Testis (tissue), 3 donors: ENCODE measurements around the gene RNF32. TPM values are rescaled to one million over a fixed set of nuclear protein-coding genes. Genes with fewer than 3 reads are reported as not detected.

Experiments
- DNase-seq: peaks from one replicate; pipeline ENCODE4 v3.0.0-alpha.2; 2019
- H3K27ac ChIP-seq, 2 donors: fragments of 200-600 bp; sonication (generic); one replicate each; pipeline ENCODE4 v1.5.1; 2019
- H3K27me3 ChIP-seq: fragments of 200-600 bp; sonication (generic); one replicate; pipeline ENCODE4 v1.5.1; 2019
- H3K36me3 ChIP-seq: fragments of 200-600 bp; sonication (generic); one replicate; pipeline ENCODE4 v1.5.1; 2017; ENCODE audit warnings: low read depth; ENCODE audit errors: missing control alignments
- H3K4me1 ChIP-seq: fragments of 200-600 bp; sonication (generic); one replicate; pipeline ENCODE4 v1.5.1; 2019
- H3K4me3 ChIP-seq, 2 donors: fragments of 200-600 bp; sonication (generic); one replicate each; pipeline ENCODE4 v1.5.1; 2017 to 2019
- H3K9me3 ChIP-seq: fragments of 200-600 bp; sonication (generic); one replicate; pipeline ENCODE4 v1.5.1; 2017
- CTCF ChIP-seq, 3 experiments: fragments of 450-650 bp in 2 of 3; fragments of 200-600 bp in 1 of 3; sonication (generic) in 1 of 3; IDR thresholded peaks; one replicate each; pipeline ENCODE4 v1.5.1; 2016 to 2019; ENCODE audit warnings: antibody characterized with exemption in 3 of 3, mild to moderate bottlenecking in 2 of 3, moderate library complexity in 1 of 3
- POLR2A ChIP-seq: fragments of 450-650 bp; IDR thresholded peaks from one replicate; pipeline ENCODE4 v1.6.1; 2017; ENCODE audit warnings: antibody characterized with exemption, mild to moderate bottlenecking, moderate library complexity
- WGBS, 2 donors: methylation state at CpG; one replicate each; pipeline ENCODE4 v1.1.5; 2018; 5-methylcytosine and 5-hydroxymethylcytosine counted together
- intact Hi-C: fragments of 100-400 bp; cut with DNase I; formaldehyde crosslinking; loops from one replicate; pipeline ENCODE4 v1.15.1; 2023; ENCODE audit warnings: low total_unique reads
- polyA plus RNA-seq: library from polyadenylated mRNA; stranded (reverse); fragments of 350-450 nt; fragmentation: Illumina TruSeq; extraction: RNeasy Lipid Tissue Mini Kit (QIAGEN cat#74804); gene quantifications from one replicate; pipeline ENCODE4 v1.2.3, GENCODE V29; 2014; ENCODE audit warnings: low read depth, low replicate concordance; ENCODE audit not compliant: insufficient read depth
- total RNA-seq, 2 donors: library from RNA; depleted of rRNA; stranded (reverse); fragments of >200 nt; gene quantifications; one replicate each; pipeline ENCODE4 v1.2.3, GENCODE V29; 2016

The RNF32 gene
- total and polyA plus RNA-seq, 3 donors from 2014 or later: 45.7 to 159 (median 63.8) TPM

- 78 to 85% methylated on average over 6 of the region's 6 CpGs for WGBS, 2 donors
- no peaks in the 10 kb centered on the region for H3K36me3 ChIP-seq
- TF ChIP-seq CTCF (IDR thresholded peaks at IDR 0.05) (no peak), POLR2A (no peak)
These were observed 32.9 kb downstream of the RNF32 start for GRCh38 chr7:156673454-156673853.

GRCh38 chr7:156673902-156674301 lies 33.3 kb downstream of the RNF32 start:
- no peaks in the 10 kb centered on the region for H3K36me3 ChIP-seq
- H3K27ac ChIP-seq: no peak overlapping the region
- no peaks in the 10 kb centered on the region for H3K27me3 ChIP-seq
- H3K4me3 ChIP-seq: no peak overlapping the region
- WGBS, 2 donors: 74 to 79% methylated on average over 9 of the region's 9 CpGs
- intact Hi-C loops: no loop called here
- TF ChIP-seq POLR2A (no peak), CTCF (IDR thresholded peaks at IDR 0.05) (no peak)
- no peak for DNase-seq
- H3K9me3 ChIP-seq: no peaks in the 10 kb centered on the region
- no peaks in the 10 kb centered on the region for H3K4me1 ChIP-seq

More at GRCh38 chr7:156673454-156673853, 32.9 kb downstream of the RNF32 start:
- Histone ChIP-seq H3K4me1 (no peaks in the 10 kb centered on the region), H3K27ac (no peak overlapping the region), H3K9me3 (no peaks in the 10 kb centered on the region), H3K27me3 (no peaks in the 10 kb centered on the region), H3K4me3 (no peak overlapping the region)
- no peak for DNase-seq
- intact Hi-C loops: no loop called here

GRCh38 chr7:156675721-156676120 lies 35.1 kb downstream of the RNF32 start:
- intact Hi-C loops: no loop called here
- 78 to 81% methylated on average over 9 of the region's 9 CpGs for WGBS, 2 donors
- Histone ChIP-seq H3K36me3 (no peaks in the 10 kb centered on the region), H3K27me3 (no peaks in the 10 kb centered on the region), H3K9me3 (no peaks in the 10 kb centered on the region), H3K4me1 (no peaks in the 10 kb centered on the region), H3K4me3 (no peak overlapping the region), H3K27ac (no peak overlapping the region)
- no peak for TF ChIP-seq CTCF (IDR thresholded peaks at IDR 0.05)
- TF ChIP-seq POLR2A: no peak
- no peak for DNase-seq

GRCh38 chr7:156676263-156676662 lies 35.7 kb downstream of the RNF32 start:
- Histone ChIP-seq H3K4me3 (no peak overlapping the region), H3K4me1 (no peaks in the 10 kb centered on the region), H3K27me3 (no peaks in the 10 kb centered on the region), H3K36me3 (no peaks in the 10 kb centered on the region), H3K9me3 (no peaks in the 10 kb centered on the region), H3K27ac (no peak overlapping the region)
- DNase-seq: no peak
- intact Hi-C loops: no loop called here
- no peak for TF ChIP-seq POLR2A
- 95% methylated on average over 18 to 19 of the region's 19 CpGs for WGBS, 2 donors

- no peaks in the 10 kb centered on the region for H3K4me1 ChIP-seq
- intact Hi-C loops: no loop called here
- no peaks in the 10 kb centered on the region for H3K27me3 ChIP-seq
- no peak for TF ChIP-seq CTCF (IDR thresholded peaks at IDR 0.05)
- no peak for TF ChIP-seq POLR2A
- 90 to 94% methylated on average over 9 of the region's 9 CpGs for WGBS, 2 donors
- H3K36me3 ChIP-seq: no peaks in the 10 kb centered on the region
- DNase-seq: no peak
- H3K27ac ChIP-seq: no peak overlapping the region
- H3K4me3 ChIP-seq: no peak overlapping the region
- no peaks in the 10 kb centered on the region for H3K9me3 ChIP-seq
These were observed 36.9 kb downstream of the RNF32 start for GRCh38 chr7:156677374-156678054.
